HepG2 (cell line): ENCODE measurements around the gene TRIM66. TPM values are rescaled to one million over a fixed set of nuclear protein-coding genes. Genes with fewer than 3 reads are reported as not detected.

ENCODE experiments used
- ATAC-seq: fragments of 200-7000 bp; cut with Tn5 transposase; 3 replicates; pipeline ENCODE4 v1.9.1; 2020; ENCODE audit warnings: mild to moderate bottlenecking, moderate library complexity
- BruUV-seq: library from RNA; stranded (reverse); fragments of 400-500 nt; replicated peaks from 2 replicates; lab custom pipeline; 2021; lab: Mats Ljungman, UMichigan
- CTCF ChIA-PET: fragments of 300-600 bp; formaldehyde crosslinking; extraction: SDS; loops from one replicate; lab custom pipeline; 2021; ENCODE audit warnings: low total read pairs, inconsistent platforms, low intra/inter-chr PET ratio; lab: Yijun Ruan, JAX
- POLR2A ChIA-PET: fragments of 350-600 bp; sonication (Branson Sonifier 250); formaldehyde crosslinking; loops from one replicate; lab custom pipeline; 2020; ENCODE audit warnings: antibody characterized with exemption, inconsistent platforms; lab: Yijun Ruan, JAX
- DNase-seq: peaks from one replicate; pipeline ENCODE4 v3.0.0-alpha.2; 2015; ENCODE audit warnings: low spot score
- FAIRE-seq: peaks from 3 replicates; lab custom pipeline; 2011; peaks lifted over from hg19 to GRCh38; lab: Jason Lieb, UNC
- H2AFZ ChIP-seq: one replicate; pipeline ENCODE4 v1.6.1; 2011; ENCODE audit warnings: low read length, inconsistent platforms
- H3K27ac ChIP-seq: fragments of 300-600 bp; 3 replicates; pipeline ENCODE4 v1.8.0; 2011; ENCODE audit warnings: mixed run types, mild to moderate bottlenecking, mixed read lengths, low read length, inconsistent platforms; ENCODE audit not compliant: insufficient read depth; ENCODE audit errors: extremely low read length
- H3K27me3 ChIP-seq, 2 experiments: fragments of 200-600 bp in 1 of 2; 2 replicates in 1 of 2; 3 replicates in 1 of 2; pipeline versions ENCODE4 v1.6.0 to v1.8.0; 2011; ENCODE audit warnings: low read length in 2 of 2, mild to moderate bottlenecking in 2 of 2, moderate library complexity in 2 of 2, inconsistent platforms in 1 of 2; ENCODE audit not compliant: insufficient read depth in 2 of 2, control insufficient read depth in 1 of 2
- H3K36me3 ChIP-seq, 2 experiments: fragments of 200-600 bp in 1 of 2; replicated peaks in 1 of 2; 2 replicates in 1 of 2; 3 replicates in 1 of 2; pipeline versions ENCODE4 v1.5.1 to v1.8.0; 2011; ENCODE audit warnings: low read length in 2 of 2, inconsistent platforms in 1 of 2; ENCODE audit not compliant: insufficient read depth in 2 of 2, control insufficient read depth in 1 of 2
- H3K4me1 ChIP-seq: 2 replicates; pipeline ENCODE4 v1.5.1; 2012; ENCODE audit warnings: low read length, inconsistent platforms; ENCODE audit not compliant: insufficient read depth
- H3K4me2 ChIP-seq: 2 replicates; pipeline ENCODE4 v1.6.0; 2011; ENCODE audit warnings: low read depth, low read length, inconsistent platforms
- H3K4me3 ChIP-seq, 3 experiments: fragments of 200-600 bp in 1 of 3; sonication (generic), shearing (Covaris generic) in 1 of 3; replicated peaks in 1 of 3; 2 replicates each; pipeline ENCODE4 v1.5.1; 2011 to 2016; ENCODE audit warnings: low read length in 3 of 3, inconsistent platforms in 2 of 3, low read depth in 2 of 3, mild to moderate bottlenecking in 2 of 3, control low read depth in 1 of 3, mixed read lengths in 1 of 3; ENCODE audit not compliant: insufficient read depth in 1 of 3
- H3K79me2 ChIP-seq: one replicate; pipeline ENCODE4 v1.6.1; 2011; ENCODE audit warnings: low read length, inconsistent platforms; ENCODE audit not compliant: insufficient read depth
- H3K9ac ChIP-seq: 2 replicates; pipeline ENCODE4 v1.6.0; 2011; ENCODE audit warnings: mild to moderate bottlenecking, low read depth, low read length, inconsistent platforms; ENCODE audit not compliant: insufficient read depth
- H3K9me3 ChIP-seq: 2 replicates; pipeline ENCODE4 v1.5.1; 2012; ENCODE audit warnings: mild to moderate bottlenecking, low read length
- H4K20me1 ChIP-seq: 2 replicates; pipeline ENCODE4 v1.6.0; 2011; ENCODE audit warnings: inconsistent platforms, mild to moderate bottlenecking, low read length, moderate library complexity; ENCODE audit not compliant: insufficient read depth
- ARID4A ChIP-seq: sonication (generic); formaldehyde crosslinking; IDR thresholded peaks from 2 replicates; pipeline ENCODE4 v1.5.0; 2020; ENCODE audit warnings: mild to moderate bottlenecking, missing genetic modification reagents, borderline replicate concordance
- FOXC1 ChIP-seq: sonication (generic); formaldehyde crosslinking; IDR thresholded peaks from 2 replicates; pipeline ENCODE4 v1.8.0; 2022; ENCODE audit warnings: mild to moderate bottlenecking, missing genetic modification reagents, borderline replicate concordance
- HOXA3 ChIP-seq: sonication (generic); formaldehyde crosslinking; IDR thresholded peaks from 2 replicates; pipeline ENCODE4 v1.5.0; 2020; ENCODE audit warnings: missing genetic modification reagents
- KLF16 ChIP-seq, 2 experiments: sonication (generic) in 1 of 2; formaldehyde crosslinking in 1 of 2; IDR thresholded peaks; 2 replicates each; pipeline versions ENCODE4 v1.6.1 to v1.8.0; 2016 to 2023; ENCODE audit warnings: missing genetic modification reagents in 2 of 2, missing compliant biosample characterization in 1 of 2
- RBFOX2 ChIP-seq: fragments of 200-400 bp; formaldehyde crosslinking; IDR thresholded peaks from 2 replicates; pipeline ENCODE4 v1.6.1; 2017; ENCODE audit warnings: low read depth, mild to moderate bottlenecking, low read length
- RBM22 ChIP-seq: fragments of 200-400 bp; formaldehyde crosslinking; optimal IDR thresholded peaks from 2 replicates; pipeline ENCODE3; 2017; ENCODE audit warnings: mild to moderate bottlenecking, low read length, moderate library complexity
- RNF219 ChIP-seq: sonication (generic); formaldehyde crosslinking; IDR thresholded peaks from 2 replicates; pipeline ENCODE4 v1.5.0; 2020; ENCODE audit warnings: mild to moderate bottlenecking, missing genetic modification reagents
- SP140L ChIP-seq: sonication (generic); formaldehyde crosslinking; IDR thresholded peaks from 2 replicates; pipeline ENCODE4 v1.4.0; 2020; ENCODE audit warnings: missing genetic modification reagents, borderline replicate concordance
- SRY ChIP-seq: sonication (generic); formaldehyde crosslinking; IDR thresholded peaks from 2 replicates; pipeline ENCODE4 v1.8.0; 2022; ENCODE audit warnings: mild to moderate bottlenecking, missing genetic modification reagents
- ZNF329 ChIP-seq: sonication (generic); formaldehyde crosslinking; IDR thresholded peaks from 2 replicates; pipeline ENCODE4 v1.9.0; 2021; ENCODE audit warnings: low read depth, mild to moderate bottlenecking, missing genetic modification reagents
- ZNF331 ChIP-seq: sonication (generic); formaldehyde crosslinking; IDR thresholded peaks from 2 replicates; pipeline ENCODE4 v1.4.0; 2020; ENCODE audit warnings: missing genetic modification reagents
- ZNF552 ChIP-seq: sonication (generic); formaldehyde crosslinking; IDR thresholded peaks from 2 replicates; pipeline ENCODE4 v1.9.0; 2022; ENCODE audit warnings: missing genetic modification reagents, mild to moderate bottlenecking, borderline replicate concordance
- ZNF572 ChIP-seq: sonication (generic); formaldehyde crosslinking; IDR thresholded peaks from 2 replicates; pipeline ENCODE4 v1.5.1; 2020; ENCODE audit warnings: mild to moderate bottlenecking, missing genetic modification reagents
- ZNF703 ChIP-seq: sonication (generic); formaldehyde crosslinking; IDR thresholded peaks from 2 replicates; pipeline ENCODE4 v1.5.1; 2020; ENCODE audit warnings: missing genetic modification reagents, mild to moderate bottlenecking, moderate library complexity, borderline replicate concordance
- ZNF891 ChIP-seq: sonication (generic); formaldehyde crosslinking; IDR thresholded peaks from 2 replicates; pipeline ENCODE4 v1.5.0; 2020; ENCODE audit warnings: mild to moderate bottlenecking, missing genetic modification reagents
- ZSCAN9 ChIP-seq: IDR thresholded peaks from 2 replicates; pipeline ENCODE4 v1.6.1; 2016; ENCODE audit warnings: borderline replicate concordance
- WGBS: methylation state at CpG from one replicate; pipeline ENCODE4 v1.1.6; 2017; ENCODE audit warnings: low lambda C conversion rate; 5-methylcytosine and 5-hydroxymethylcytosine counted together
- in situ Hi-C: cut with HindIII; loops from 2 replicates; pipeline ENCODE4 v1.10.0; 2017; ENCODE audit warnings: low pct_unique_long_range_greater_than_20kb; ENCODE audit not compliant: extremely low pct_ligation_motif_present
- intact Hi-C: fragments of 100-400 bp; cut with micrococcal nuclease; formaldehyde crosslinking; loops from one replicate; pipeline ENCODE4 v1.10.0; 2022; ENCODE audit not compliant: unreplicated experiment
- polyA plus RNA-seq, 8 experiments: library from polyadenylated mRNA; depleted of rRNA in 3 of 8; stranded (reverse) in 7 of 8; unstranded in 1 of 8; fragments of >200 nt; fragmentation: Illumina TruSeq in 4 of 8; extraction: Trizol in 4 of 8; gene quantifications; 2 replicates each; pipeline versions ENCODE4 v1.2.1 to v1.2.3, GENCODE V29; 2011 to 2016; ENCODE audit warnings: low read depth in 4 of 8, missing spikeins in 1 of 8, mixed read lengths in 1 of 8; ENCODE audit not compliant: insufficient read depth in 1 of 8
- total RNA-seq, 5 experiments: library from RNA; depleted of rRNA; stranded (reverse); fragments of >200 nt; fragmentation: Illumina TruSeq; extraction: Trizol; gene quantifications; 2 replicates each; pipeline ENCODE4 v1.2.3, GENCODE V29; 2016; ENCODE audit warnings: low read depth in 1 of 5

The TRIM66 gene
- total and polyA plus RNA-seq, 2 of the 13 experiments (the other 11 are each of a cell fraction or from before 2014, with no cell fraction given): 4.9 to 6.1 TPM

GRCh38 chr11:8711895-8712442 lies 29.5 kb upstream of the TRIM66 start (continued):
- TF ChIP-seq FOXC1 (CRISPR knock-in tag): no peak
- TF ChIP-seq ARID4A (CRISPR knock-in tag): no peak

- DNase-seq (no peak), FAIRE-seq (no peak), ATAC-seq (no peak)
- Histone ChIP-seq H3K4me1 (peaks cover 21% of the 10 kb centered on the region), H3K4me3 (no peak overlapping the region), H3K36me3 (peaks cover 6 to 24% of the 10 kb centered on the region in 2 experiments; a peak in 3 of 5 replicates), H3K27ac (no peak overlapping the region), H3K27me3 (no peaks in the 10 kb centered on the region), H4K20me1 (no peaks in the 10 kb centered on the region), H3K79me2 (no peaks in the 10 kb centered on the region), H3K9me3 (no peaks in the 10 kb centered on the region), H2AFZ (no peak overlapping the region), H3K4me2 (no peak overlapping the region), H3K9ac (no peak overlapping the region)
- intact Hi-C loops (no loop called here), in situ Hi-C loops (no loop called here)
- no TSS peak for BruUV-seq
- CTCF ChIA-PET: no interaction called here
- WGBS: 98% methylated on average over 4 of the region's 4 CpGs
- POLR2A ChIA-PET: no interaction called here
- no peak for TF ChIP-seq ZSCAN9 (CRISPR knock-in tag)
- no peak for TF ChIP-seq ZNF552 (CRISPR knock-in tag)
- no peak for TF ChIP-seq ZNF572 (CRISPR knock-in tag)
- TF ChIP-seq RNF219 (CRISPR knock-in tag): no peak
- no peak for TF ChIP-seq SP140L (CRISPR knock-in tag)
- no peak for TF ChIP-seq ZNF891 (CRISPR knock-in tag)
- no peak for TF ChIP-seq RBFOX2
- no peak for TF ChIP-seq ZNF329 (CRISPR knock-in tag)
- no peak for TF ChIP-seq RBM22
- no peak for TF ChIP-seq ZNF331 (CRISPR knock-in tag)
- no peak for TF ChIP-seq HOXA3 (CRISPR knock-in tag)
- TF ChIP-seq ZNF703 (CRISPR knock-in tag): no peak
- no peak for TF ChIP-seq KLF16 (CRISPR knock-in tag; IDR thresholded peaks at IDR 0.05)
- no peak for TF ChIP-seq SRY (CRISPR knock-in tag)
Measured at GRCh38 chr11:8709777-8710176, 27.3 kb upstream of the TRIM66 start.
